A549 (cell line): ENCODE measurements around the gene CRACDL. TPM values are rescaled to one million over a fixed set of nuclear protein-coding genes. Genes with fewer than 3 reads are reported as not detected.
A peak's percentile ranks its signal among the peaks of the same experiment; 100 is the strongest.

Experiments used
- ATAC-seq, 2 experiments: fragments of 200-7000 bp in 1 of 2; fragments of >200 bp in 1 of 2; cut with Nextera tagmentation in 1 of 2; cut with Tn5 transposase in 1 of 2; 3 replicates each; pipeline versions ENCODE4 v1.8.0 to v1.9.1; 2018 to 2020; ENCODE audit warnings: mild to moderate bottlenecking in 1 of 2, moderate library complexity in 1 of 2
- CTCF ChIA-PET: fragments of 300-600 bp; sonication (Branson Sonifier 250); formaldehyde crosslinking; extraction: SDS; loops from one replicate; lab custom pipeline; 2021; ENCODE audit warnings: antibody characterized with exemption, inconsistent platforms; lab: Yijun Ruan, JAX
- POLR2A ChIA-PET: fragments of 350-600 bp; formaldehyde crosslinking; extraction: SDS; loops from one replicate; lab custom pipeline; 2021; ENCODE audit warnings: antibody characterized with exemption, inconsistent platforms; lab: Yijun Ruan, JAX
- DNase-seq, 2 experiments: peaks; one replicate each; pipeline versions ENCODE4 v3.0.0 to v3.0.0-alpha.2; 2011 to 2016; ENCODE audit warnings: low read depth in 1 of 2, low spot score in 1 of 2
- FAIRE-seq: peaks from 2 replicates; lab custom pipeline; 2011; peaks lifted over from hg19 to GRCh38; lab: Jason Lieb, UNC
- H3K27ac ChIP-seq, 2 experiments: fragments of >200 bp; sonication (Bioruptor Twin); formaldehyde crosslinking; 3 replicates each; pipeline ENCODE4 v1.5.1; 2016 to 2017
- H3K4me1 ChIP-seq: fragments of >200 bp; sonication (Bioruptor Twin); formaldehyde crosslinking; 3 replicates; pipeline ENCODE4 v1.6.1; 2016
- H3K4me2 ChIP-seq: fragments of >200 bp; sonication (Bioruptor Twin); formaldehyde crosslinking; 3 replicates; pipeline ENCODE4 v1.6.1; 2016
- H3K4me3 ChIP-seq: fragments of >200 bp; sonication (Bioruptor Twin); formaldehyde crosslinking; 3 replicates; pipeline ENCODE4 v1.5.1; 2016
- H3K9me3 ChIP-seq: fragments of >200 bp; sonication (Bioruptor Twin); formaldehyde crosslinking; 3 replicates; pipeline ENCODE4 v1.6.1; 2016
- EP300 ChIP-seq, 2 experiments: fragments of >200 bp; sonication (Bioruptor Twin); formaldehyde crosslinking; IDR thresholded peaks; 2 replicates in 1 of 2; 3 replicates in 1 of 2; pipeline ENCODE4 v1.6.1; 2016 to 2017
- HOXA7 ChIP-seq: fragments of 250-450 bp; sonication (Bioruptor Pico); IDR thresholded peaks from 2 replicates; pipeline ENCODE4 v1.5.0; 2020; ENCODE audit warnings: mild to moderate bottlenecking, moderate library complexity
- HOXB13 ChIP-seq: fragments of 250-450 bp; sonication (Bioruptor Pico); IDR thresholded peaks from 2 replicates; pipeline ENCODE4 v1.5.0; 2020; ENCODE audit warnings: low read depth, mild to moderate bottlenecking, moderate library complexity
- HOXB5 ChIP-seq: fragments of 250-450 bp; sonication (Bioruptor Pico); IDR thresholded peaks from 2 replicates; pipeline ENCODE4 v1.5.0; 2020; ENCODE audit warnings: mild to moderate bottlenecking, moderate library complexity
- JUNB ChIP-seq: fragments of >200 bp; sonication (Bioruptor Twin); formaldehyde crosslinking; IDR thresholded peaks from 2 replicates; pipeline ENCODE4 v1.6.1; 2016
- KDM1A ChIP-seq: fragments of 200-600 bp; sonication (generic); IDR thresholded peaks from 2 replicates; pipeline ENCODE4 v1.6.1; 2016; ENCODE audit warnings: low read depth, mild to moderate bottlenecking
- NPAS2 ChIP-seq: fragments of 250-450 bp; sonication (Bioruptor Pico); IDR thresholded peaks from 2 replicates; pipeline ENCODE4 v1.8.0; 2022; ENCODE audit warnings: mild to moderate bottlenecking, moderate library complexity, borderline replicate concordance
- POLR2A ChIP-seq: IDR thresholded peaks from 2 replicates; pipeline ENCODE4 v1.6.1; 2012; ENCODE audit warnings: mild to moderate bottlenecking, low read length
- RAD21 ChIP-seq, 2 experiments: fragments of >200 bp in 1 of 2; sonication (Bioruptor Twin) in 1 of 2; formaldehyde crosslinking in 1 of 2; IDR thresholded peaks in 1 of 2; conservative IDR thresholded peaks in 1 of 2; 2 replicates in 1 of 2; 3 replicates in 1 of 2; pipeline ENCODE4 v1.6.1; 2012 to 2018; ENCODE audit warnings: inconsistent platforms in 1 of 2
- RARB ChIP-seq: fragments of 250-450 bp; sonication (Bioruptor Pico); IDR thresholded peaks from 2 replicates; pipeline ENCODE4 v1.8.0; 2021; ENCODE audit warnings: mild to moderate bottlenecking, moderate library complexity
- RFX5 ChIP-seq: fragments of 450-650 bp; IDR thresholded peaks from 2 replicates; pipeline ENCODE4 v1.7.1; 2014; ENCODE audit warnings: antibody characterized with exemption, mild to moderate bottlenecking, moderate library complexity
- SMC3 ChIP-seq: fragments of >200 bp; sonication (Bioruptor Twin); formaldehyde crosslinking; IDR thresholded peaks from 3 replicates; pipeline ENCODE4 v1.6.1; 2018; ENCODE audit warnings: inconsistent platforms
- SREBF2 ChIP-seq: fragments of 450-650 bp; IDR thresholded peaks from 2 replicates; pipeline ENCODE4 v1.6.1; 2014; ENCODE audit warnings: mild to moderate bottlenecking, moderate library complexity
- ZFP36 ChIP-seq: fragments of 450-650 bp; IDR thresholded peaks from 2 replicates; pipeline ENCODE4 v1.6.1; 2014; ENCODE audit warnings: borderline replicate concordance; ENCODE audit not compliant: partially characterized antibody
- ZNF302 ChIP-seq: fragments of 250-450 bp; sonication (Bioruptor Pico); IDR thresholded peaks from 2 replicates; pipeline ENCODE4 v1.9.0; 2021; ENCODE audit warnings: inconsistent platforms, mild to moderate bottlenecking, moderate library complexity
- WGBS: methylation state at CpG from one replicate; pipeline ENCODE4 v1.1.6; 2017; ENCODE audit errors: missing lambda C conversion rate; 5-methylcytosine and 5-hydroxymethylcytosine counted together
- polyA plus RNA-seq, 4 experiments: library from polyadenylated mRNA; depleted of rRNA in 3 of 4; stranded (reverse); fragments of >200 nt; fragmentation: RNase III in 1 of 4; extraction: RNeasy Plus Mini Kit Qiagen cat#74134 plus additional on column Dnase treatment in 1 of 4; gene quantifications; 2 replicates in 3 of 4; 3 replicates in 1 of 4; pipeline ENCODE4 v1.2.3, GENCODE V29; 2011 to 2017
- TF ChIP-seq, protein P1 (sequence below): fragments of >200 bp; sonication (Bioruptor Twin); formaldehyde crosslinking; IDR thresholded peaks from 2 replicates; pipeline ENCODE4 v1.6.1; 2016
- TF ChIP-seq, protein P2 (sequence below): fragments of 150-350 bp; IDR thresholded peaks from 2 replicates; pipeline ENCODE4 v1.6.1; 2014; ENCODE audit warnings: low read depth, mild to moderate bottlenecking, low read length
- TF ChIP-seq, protein P3 (sequence below): fragments of >200 bp; sonication (Bioruptor Twin); formaldehyde crosslinking; IDR thresholded peaks from 3 replicates; pipeline ENCODE4 v1.6.1; 2016
- TF ChIP-seq, protein P4 (sequence below): IDR thresholded peaks from 2 replicates; pipeline ENCODE4 v1.6.1; 2012; ENCODE audit warnings: low read depth, borderline replicate concordance
- TF ChIP-seq, protein P5 (sequence below): fragments of 250-450 bp; sonication (Bioruptor Pico); IDR thresholded peaks from 2 replicates; pipeline ENCODE4 v1.5.0; 2021; ENCODE audit warnings: mild to moderate bottlenecking, moderate library complexity, borderline replicate concordance
- TF ChIP-seq, protein P6 (sequence below): IDR thresholded peaks from 2 replicates; pipeline ENCODE4 v1.6.1; 2012

The CRACDL gene
- polyA plus RNA-seq, 2 of the 4 experiments (the other 2 are of a cell fraction) = 0.21 to 0.36 TPM

DNA sequence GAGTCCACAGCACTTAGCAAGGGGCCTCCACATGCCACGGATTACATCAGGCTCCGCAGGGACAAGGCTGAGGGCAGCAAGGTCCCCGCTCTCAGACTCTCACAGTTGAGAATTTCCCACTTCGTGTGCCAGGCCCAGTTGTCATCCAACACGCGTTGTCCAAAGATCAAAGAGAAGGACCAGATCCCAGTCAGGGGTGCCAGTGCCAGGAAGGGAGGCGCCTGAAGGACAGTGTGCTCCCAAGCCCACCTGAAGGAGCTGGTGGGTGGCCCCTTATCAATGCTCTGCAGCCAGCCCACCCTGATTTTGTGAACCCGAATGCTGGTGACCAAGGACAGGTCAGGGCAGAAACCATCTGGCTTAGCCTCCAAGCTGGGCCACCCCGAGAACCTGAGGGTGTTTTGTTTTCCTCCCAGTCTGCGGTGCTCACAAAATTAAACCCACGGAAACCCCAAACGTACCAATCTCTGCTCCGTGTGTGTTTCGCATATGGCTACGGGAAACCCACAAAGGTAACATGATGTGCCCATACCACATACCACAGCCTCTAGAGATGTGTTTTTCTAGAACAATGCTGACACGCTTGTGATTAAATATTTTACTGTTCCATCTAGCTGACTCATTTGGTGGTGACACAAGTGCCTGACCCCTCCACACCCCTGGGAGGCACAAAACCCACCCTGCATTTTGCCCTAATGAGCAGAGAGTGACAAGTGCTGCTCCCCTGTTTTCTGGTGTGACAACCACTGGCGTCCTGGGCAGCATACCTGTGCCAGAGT lies 24.5 kb downstream of the CRACDL start:
- ATAC-seq = no peak
- H3K27ac ChIP-seq = peak overlapping the region; percentile 77 to 87
- H3K9me3 ChIP-seq = no peaks in the 10 kb centered on the region
- POLR2A ChIA-PET = interaction anchor here (0.5 kb wide), 1 partner anchor 262 kb away, joined by 3 read pairs; no protein-coding TSS in a partner anchor
- FAIRE-seq = no peak
- TF ChIP-seq SREBF2 = no peak
- no peak for TF ChIP-seq HOXB13 (CRISPR knock-in tag)
- TF ChIP-seq, protein P1, sequence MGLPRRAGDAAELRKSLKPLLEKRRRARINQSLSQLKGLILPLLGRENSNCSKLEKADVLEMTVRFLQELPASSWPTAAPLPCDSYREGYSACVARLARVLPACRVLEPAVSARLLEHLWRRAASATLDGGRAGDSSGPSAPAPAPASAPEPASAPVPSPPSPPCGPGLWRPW = no peak
- TF ChIP-seq EP300 (IDR thresholded peaks at IDR 0.05) = no peak
- TF ChIP-seq, protein P2, sequence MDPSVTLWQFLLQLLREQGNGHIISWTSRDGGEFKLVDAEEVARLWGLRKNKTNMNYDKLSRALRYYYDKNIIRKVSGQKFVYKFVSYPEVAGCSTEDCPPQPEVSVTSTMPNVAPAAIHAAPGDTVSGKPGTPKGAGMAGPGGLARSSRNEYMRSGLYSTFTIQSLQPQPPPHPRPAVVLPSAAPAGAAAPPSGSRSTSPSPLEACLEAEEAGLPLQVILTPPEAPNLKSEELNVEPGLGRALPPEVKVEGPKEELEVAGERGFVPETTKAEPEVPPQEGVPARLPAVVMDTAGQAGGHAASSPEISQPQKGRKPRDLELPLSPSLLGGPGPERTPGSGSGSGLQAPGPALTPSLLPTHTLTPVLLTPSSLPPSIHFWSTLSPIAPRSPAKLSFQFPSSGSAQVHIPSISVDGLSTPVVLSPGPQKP = no peak
- no peak for TF ChIP-seq NPAS2 (CRISPR knock-in tag)
- no peak for TF ChIP-seq POLR2A
- no peak for TF ChIP-seq ZNF302 (CRISPR knock-in tag)
- TF ChIP-seq, protein P3, sequence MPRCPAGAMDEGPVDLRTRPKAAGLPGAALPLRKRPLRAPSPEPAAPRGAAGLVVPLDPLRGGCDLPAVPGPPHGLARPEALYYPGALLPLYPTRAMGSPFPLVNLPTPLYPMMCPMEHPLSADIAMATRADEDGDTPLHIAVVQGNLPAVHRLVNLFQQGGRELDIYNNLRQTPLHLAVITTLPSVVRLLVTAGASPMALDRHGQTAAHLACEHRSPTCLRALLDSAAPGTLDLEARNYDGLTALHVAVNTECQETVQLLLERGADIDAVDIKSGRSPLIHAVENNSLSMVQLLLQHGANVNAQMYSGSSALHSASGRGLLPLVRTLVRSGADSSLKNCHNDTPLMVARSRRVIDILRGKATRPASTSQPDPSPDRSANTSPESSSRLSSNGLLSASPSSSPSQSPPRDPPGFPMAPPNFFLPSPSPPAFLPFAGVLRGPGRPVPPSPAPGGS = no peak
- TF ChIP-seq RARB (CRISPR knock-in tag) = no peak
- TF ChIP-seq, protein P4, sequence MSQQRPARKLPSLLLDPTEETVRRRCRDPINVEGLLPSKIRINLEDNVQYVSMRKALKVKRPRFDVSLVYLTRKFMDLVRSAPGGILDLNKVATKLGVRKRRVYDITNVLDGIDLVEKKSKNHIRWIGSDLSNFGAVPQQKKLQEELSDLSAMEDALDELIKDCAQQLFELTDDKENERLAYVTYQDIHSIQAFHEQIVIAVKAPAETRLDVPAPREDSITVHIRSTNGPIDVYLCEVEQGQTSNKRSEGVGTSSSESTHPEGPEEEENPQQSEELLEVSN = no peak
- TF ChIP-seq, protein P5, sequence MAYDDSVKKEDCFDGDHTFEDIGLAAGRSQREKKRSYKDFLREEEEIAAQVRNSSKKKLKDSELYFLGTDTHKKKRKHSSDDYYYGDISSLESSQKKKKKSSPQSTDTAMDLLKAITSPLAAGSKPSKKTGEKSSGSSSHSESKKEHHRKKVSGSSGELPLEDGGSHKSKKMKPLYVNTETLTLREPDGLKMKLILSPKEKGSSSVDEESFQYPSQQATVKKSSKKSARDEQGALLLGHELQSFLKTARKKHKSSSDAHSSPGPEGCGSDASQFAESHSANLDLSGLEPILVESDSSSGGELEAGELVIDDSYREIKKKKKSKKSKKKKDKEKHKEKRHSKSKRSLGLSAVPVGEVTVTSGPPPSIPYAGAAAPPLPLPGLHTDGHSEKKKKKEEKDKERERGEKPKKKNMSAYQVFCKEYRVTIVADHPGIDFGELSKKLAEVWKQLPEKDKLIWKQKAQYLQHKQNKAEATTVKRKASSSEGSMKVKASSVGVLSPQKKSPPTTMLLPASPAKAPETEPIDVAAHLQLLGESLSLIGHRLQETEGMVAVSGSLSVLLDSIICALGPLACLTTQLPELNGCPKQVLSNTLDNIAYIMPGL (CRISPR knock-in tag) = no peak
- no peak for TF ChIP-seq KDM1A
- TF ChIP-seq RFX5 = no peak
- TF ChIP-seq JUNB = no peak
- no peak for TF ChIP-seq HOXB5
- no peak for TF ChIP-seq ZFP36
- TF ChIP-seq SMC3 = no peak
- CTCF ChIA-PET = interaction anchor here (0.7 kb wide), 1 partner anchor 24 kb away, joined by 3 read pairs; the partner anchor contains the start of gene CRACDL
- no peak for DNase-seq
- peaks cover 68% of the 10 kb centered on the region for H3K4me1 ChIP-seq
- H3K4me3 ChIP-seq = no peak overlapping the region
- 86% methylated on average over 11 of the region's 17 CpGs for WGBS
- H3K4me2 ChIP-seq = peak overlapping the region; percentile 65

DNA sequence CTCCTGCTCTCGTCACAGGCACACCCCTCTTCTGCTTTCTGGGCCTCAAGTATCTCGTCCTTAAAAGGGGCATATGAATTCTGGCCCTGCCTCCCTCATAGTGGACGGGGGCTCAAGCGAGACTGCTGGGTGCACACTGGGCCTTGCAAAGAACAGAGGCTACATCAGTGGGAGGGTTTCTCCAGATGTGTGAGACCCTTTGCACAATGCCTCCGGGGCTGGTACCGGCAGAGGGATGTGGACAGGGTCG lies 25.0 kb downstream of the CRACDL start:
- ChIA-PET POLR2A (interaction anchor here (0.5 kb wide), 1 partner anchor 262 kb away, joined by 3 read pairs; no protein-coding TSS in a partner anchor), CTCF (no interaction called here)
- ATAC-seq (no peak), FAIRE-seq (no peak), DNase-seq (no peak)
- no peak for TF ChIP-seq RAD21 (conservative IDR thresholded peaks at IDR 0.05 in 1 of 2, IDR thresholded peaks at IDR 0.05 in 1 of 2)
- no peak for TF ChIP-seq HOXA7 (CRISPR knock-in tag)
- TF ChIP-seq, protein P6, sequence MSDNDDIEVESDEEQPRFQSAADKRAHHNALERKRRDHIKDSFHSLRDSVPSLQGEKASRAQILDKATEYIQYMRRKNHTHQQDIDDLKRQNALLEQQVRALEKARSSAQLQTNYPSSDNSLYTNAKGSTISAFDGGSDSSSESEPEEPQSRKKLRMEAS = no peak
- no peak for TF ChIP-seq SREBF2
- peak overlapping the region; percentile 77 to 87; a peak in 4 of 6 replicates for H3K27ac ChIP-seq
- H3K4me2 ChIP-seq = no peak overlapping the region
- H3K4me3 ChIP-seq = no peak overlapping the region
- H3K4me1 ChIP-seq = peaks cover 63% of the 10 kb centered on the region
- WGBS = 88% methylated on average over 7 of the region's 7 CpGs
- H3K9me3 ChIP-seq = no peaks in the 10 kb centered on the region
